HG03103 (cell line): Measurements from ENCODE around the gene ACTG1.

Experiments used
- ATAC-seq: cut with Tn5 transposase; IDR thresholded peaks from one replicate; pipeline ENCODE4 v1.9.1; 2021; ENCODE audit warnings: low read depth; ENCODE audit not compliant: unreplicated experiment

Gene ACTG1

GRCh38 chr17:81512562-81513371 is at the start of gene ACTG1:
ACTG1 (minus strand) TSS chr17:81512799; CDS start chr17:81512354, 445 bp downstream.
- ATAC-seq = peak; percentile 40

- ATAC-seq = no peak
Observed at GRCh38 chr17:81561494-81561885, 48.9 kb upstream of the ACTG1 start.

- ATAC-seq = no peak
Observed at GRCh38 chr17:81558941-81559806, 46.6 kb upstream of the ACTG1 start.

- no peak for ATAC-seq
Observed at GRCh38 chr17:81558115-81558468, 45.5 kb upstream of the ACTG1 start.

- ATAC-seq = no peak
Observed at GRCh38 chr17:81557276-81558114, 44.9 kb upstream of the ACTG1 start.

- ATAC-seq = no peak
Observed at GRCh38 chr17:81556863-81557262, 44.3 kb upstream of the ACTG1 start.

GRCh38 chr17:81556175-81556691 is 43.6 kb upstream of the ACTG1 start:
- no peak for ATAC-seq

GRCh38 chr17:81553616-81554181 is 41.1 kb upstream of the ACTG1 start:
- no peak for ATAC-seq

- peak; percentile 32 for ATAC-seq
Observed at GRCh38 chr17:81553018-81553615, 40.5 kb upstream of the ACTG1 start.

- ATAC-seq = peak; percentile 35
Observed at GRCh38 chr17:81552244-81553017, 39.8 kb upstream of the ACTG1 start, which contains the start of gene FAAP100. FAAP100 (minus strand) TSS chr17:81552353; CDS start chr17:81552330, 23 bp downstream.

GRCh38 chr17:81551458-81552243 is 39.1 kb upstream of the ACTG1 start:
- ATAC-seq = peak; percentile 17

GRCh38 chr17:81550830-81551457 is 38.3 kb upstream of the ACTG1 start:
- ATAC-seq = no peak

- no peak for ATAC-seq
Observed at GRCh38 chr17:81550285-81550684, 37.7 kb upstream of the ACTG1 start.

- no peak for ATAC-seq
Observed at GRCh38 chr17:81549826-81550225, 37.2 kb upstream of the ACTG1 start.

GRCh38 chr17:81549031-81549557 is 36.5 kb upstream of the ACTG1 start:
- ATAC-seq = no peak

- no peak for ATAC-seq
Observed at GRCh38 chr17:81547614-81547982, 35.0 kb upstream of the ACTG1 start.

GRCh38 chr17:81546906-81547613 is 34.5 kb upstream of the ACTG1 start:
- ATAC-seq = no peak
